ENCODE measurements around the gene LONRF2. TPM values are rescaled to one million over a fixed set of nuclear protein-coding genes. Genes with fewer than 3 reads are reported as not detected.

Gene LONRF2
- total RNA-seq, 4 donors from 2014 or later: 10.5 to 13.1 (median 12.1) TPM

DNA sequence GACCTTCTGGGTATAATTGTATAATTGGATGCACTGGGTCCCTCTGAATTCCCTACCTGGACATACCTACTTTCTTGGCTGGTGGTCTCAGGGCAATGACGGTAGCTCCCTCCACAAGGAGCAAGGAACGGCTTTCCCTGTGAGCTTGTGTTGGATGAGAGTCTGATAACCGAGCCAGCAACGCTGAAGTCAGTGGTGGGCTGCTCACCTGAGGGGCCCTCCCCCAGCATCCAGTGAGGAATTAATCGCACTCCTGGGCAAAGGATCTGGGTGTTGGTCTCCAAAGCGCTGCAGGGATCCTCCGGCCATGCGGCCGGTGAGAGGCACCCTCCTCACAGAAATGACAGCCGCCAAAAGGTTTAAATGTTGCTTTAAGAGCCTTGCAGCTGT, 47.1 kb downstream of the LONRF2 start:
- TF ChIP-seq POLR2A (IDR thresholded peaks at IDR 0.05): no peak
- Histone ChIP-seq H3K4me1 (peaks cover 0 to 4% (median 0%) of the 10 kb centered on the region in 4 donors), H3K36me3 (no peaks in the 10 kb centered on the region), H3K4me3 (no peak overlapping the region), H3K27ac (no peak overlapping the region), H3K9me3 (no peaks in the 10 kb centered on the region), H3K27me3 (no peaks in the 10 kb centered on the region)
- WGBS, 2 donors: 80 to 82% methylated on average over 9 to 10 of the region's 10 CpGs
- no peak for DNase-seq (ENCODE audit: low spot score in 2 of 2)

- no peak overlapping the region for H3K4me3 ChIP-seq
- WGBS, 2 donors: 90 to 91% methylated on average over 17 of the region's 17 CpGs
- peaks cover 0 to 4% (median 0%) of the 10 kb centered on the region in 4 donors for H3K4me1 ChIP-seq
- no peaks in the 10 kb centered on the region for H3K36me3 ChIP-seq
- DNase-seq (ENCODE audit: low spot score in 2 of 2): no peak
- no peak overlapping the region for H3K27ac ChIP-seq
- H3K9me3 ChIP-seq: no peaks in the 10 kb centered on the region
- TF ChIP-seq, protein P1, sequence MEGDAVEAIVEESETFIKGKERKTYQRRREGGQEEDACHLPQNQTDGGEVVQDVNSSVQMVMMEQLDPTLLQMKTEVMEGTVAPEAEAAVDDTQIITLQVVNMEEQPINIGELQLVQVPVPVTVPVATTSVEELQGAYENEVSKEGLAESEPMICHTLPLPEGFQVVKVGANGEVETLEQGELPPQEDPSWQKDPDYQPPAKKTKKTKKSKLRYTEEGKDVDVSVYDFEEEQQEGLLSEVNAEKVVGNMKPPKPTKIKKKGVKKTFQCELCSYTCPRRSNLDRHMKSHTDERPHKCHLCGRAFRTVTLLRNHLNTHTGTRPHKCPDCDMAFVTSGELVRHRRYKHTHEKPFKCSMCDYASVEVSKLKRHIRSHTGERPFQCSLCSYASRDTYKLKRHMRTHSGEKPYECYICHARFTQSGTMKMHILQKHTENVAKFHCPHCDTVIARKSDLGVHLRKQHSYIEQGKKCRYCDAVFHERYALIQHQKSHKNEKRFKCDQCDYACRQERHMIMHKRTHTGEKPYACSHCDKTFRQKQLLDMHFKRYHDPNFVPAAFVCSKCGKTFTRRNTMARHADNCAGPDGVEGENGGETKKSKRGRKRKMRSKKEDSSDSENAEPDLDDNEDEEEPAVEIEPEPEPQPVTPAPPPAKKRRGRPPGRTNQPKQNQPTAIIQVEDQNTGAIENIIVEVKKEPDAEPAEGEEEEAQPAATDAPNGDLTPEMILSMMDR (IDR thresholded peaks at IDR 0.05): no peak
- TF ChIP-seq POLR2A (IDR thresholded peaks at IDR 0.05) (no peak), EP300 (IDR thresholded peaks at IDR 0.05) (no peak)
- H3K27me3 ChIP-seq: no peaks in the 10 kb centered on the region
These were observed 47.6 kb downstream of the LONRF2 start for GRCh38 chr2:100274566-100275199.

- no peak for DNase-seq (ENCODE audit: low spot score in 2 of 2)
- no peaks in the 10 kb centered on the region for H3K9me3 ChIP-seq
- no peak overlapping the region for H3K27ac ChIP-seq
- TF ChIP-seq EP300 (IDR thresholded peaks at IDR 0.05) (no peak), POLR2A (IDR thresholded peaks at IDR 0.05) (no peak)
- TF ChIP-seq, protein P1 (IDR thresholded peaks at IDR 0.05): no peak
- no peak overlapping the region for H3K4me3 ChIP-seq
- WGBS, 2 donors: 66 to 67% methylated on average over 6 of the region's 6 CpGs
- no peaks in the 10 kb centered on the region for H3K27me3 ChIP-seq
- no peaks in the 10 kb centered on the region for H3K36me3 ChIP-seq
- H3K4me1 ChIP-seq: peaks cover 0 to 4% (median 0%) of the 10 kb centered on the region in 4 donors
These were observed 48.2 kb downstream of the LONRF2 start for GRCh38 chr2:100274076-100274475.

- no peak for DNase-seq (ENCODE audit: low spot score in 2 of 2)
- no peak overlapping the region for H3K4me3 ChIP-seq
- 89% methylated on average over 1 of the region's 1 CpG for WGBS, 2 donors
- peak overlapping the region in 2 of 4 donors; percentile 23 to 54 for H3K27ac ChIP-seq
- H3K27me3 ChIP-seq: no peaks in the 10 kb centered on the region
- TF ChIP-seq EP300 (IDR thresholded peaks at IDR 0.05) (no peak), POLR2A (IDR thresholded peaks at IDR 0.05) (no peak)
- TF ChIP-seq, protein P1 (IDR thresholded peaks at IDR 0.05): no peak
- H3K4me1 ChIP-seq: peaks cover 0 to 4% (median 0%) of the 10 kb centered on the region in 4 donors
- H3K9me3 ChIP-seq: no peaks in the 10 kb centered on the region
- H3K36me3 ChIP-seq: no peaks in the 10 kb centered on the region
These were observed 48.9 kb downstream of the LONRF2 start for GRCh38 chr2:100273387-100273786.

- TF ChIP-seq POLR2A (IDR thresholded peaks at IDR 0.05) (no peak), EP300 (IDR thresholded peaks at IDR 0.05) (no peak)
- TF ChIP-seq, protein P1 (IDR thresholded peaks at IDR 0.05): no peak
- H3K9me3 ChIP-seq: no peaks in the 10 kb centered on the region
- 69 to 75% methylated on average over 10 of the region's 10 CpGs for WGBS, 2 donors
- H3K4me3 ChIP-seq: no peak overlapping the region
- peak overlapping the region in 2 of 4 donors; percentile 23 to 54 for H3K27ac ChIP-seq
- DNase-seq (ENCODE audit: low spot score in 2 of 2): no peak
- no peaks in the 10 kb centered on the region for H3K36me3 ChIP-seq
- peaks cover 0 to 4% (median 0%) of the 10 kb centered on the region in 4 donors for H3K4me1 ChIP-seq
- H3K27me3 ChIP-seq: no peaks in the 10 kb centered on the region
These were observed 49.4 kb downstream of the LONRF2 start for GRCh38 chr2:100272841-100273329.

All from tibial nerve (tissue), 4 donors.